Measurements from ENCODE around the gene VWA5A. TPM values are rescaled to one million over a fixed set of nuclear protein-coding genes. Genes with fewer than 3 reads are reported as not detected.

Gene VWA5A
- total RNA-seq, 1 donor from 2014 or later, result 37.9 TPM

DNA sequence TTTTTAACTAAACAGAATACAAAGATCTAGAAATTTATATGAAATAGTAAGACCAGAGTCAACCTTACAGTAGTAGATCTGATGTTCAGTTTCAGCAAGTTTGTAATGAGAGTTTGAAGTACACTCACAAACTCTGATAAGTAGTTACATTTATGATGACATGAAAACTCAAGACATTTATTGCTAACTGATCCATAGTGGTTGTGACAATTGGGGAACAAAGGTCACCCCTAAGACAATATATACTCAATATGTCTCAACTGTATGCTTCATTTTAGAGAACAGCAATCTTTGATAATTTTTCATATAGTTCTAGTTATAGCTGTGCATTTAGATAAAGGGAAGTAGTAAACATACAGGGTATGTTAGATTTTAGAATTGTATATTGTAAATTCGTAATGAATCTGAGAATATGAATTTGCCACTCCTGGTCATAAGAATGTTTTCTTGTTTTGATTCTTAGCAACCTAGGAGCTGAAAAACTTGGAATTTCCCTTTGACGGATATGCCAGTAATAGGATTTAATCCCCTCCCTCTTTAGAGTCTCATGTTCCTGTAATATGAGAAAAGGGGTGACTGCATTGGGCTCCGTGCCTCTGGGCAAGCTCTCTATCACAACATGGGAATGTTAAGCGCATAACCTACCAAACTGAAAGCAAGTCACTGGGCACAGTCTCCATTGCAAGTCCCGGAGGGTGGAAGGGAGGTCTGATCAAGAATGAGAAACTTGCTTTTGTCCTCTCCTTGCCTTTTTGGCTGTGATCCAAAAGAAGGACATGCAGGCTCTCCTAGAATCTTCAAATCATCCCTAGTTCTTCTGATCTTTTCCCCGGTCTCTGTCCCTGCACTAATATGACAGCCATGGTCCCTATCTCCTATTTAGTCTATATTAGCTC is 79.3 kb downstream of the VWA5A start:
- H3K27ac ChIP-seq, result peak overlapping the region; percentile 44

GRCh38 chr11:124195189-124195734 is 80.0 kb downstream of the VWA5A start:
- peak; percentile 83 to 84 for ATAC-seq
- TF ChIP-seq, protein P1, sequence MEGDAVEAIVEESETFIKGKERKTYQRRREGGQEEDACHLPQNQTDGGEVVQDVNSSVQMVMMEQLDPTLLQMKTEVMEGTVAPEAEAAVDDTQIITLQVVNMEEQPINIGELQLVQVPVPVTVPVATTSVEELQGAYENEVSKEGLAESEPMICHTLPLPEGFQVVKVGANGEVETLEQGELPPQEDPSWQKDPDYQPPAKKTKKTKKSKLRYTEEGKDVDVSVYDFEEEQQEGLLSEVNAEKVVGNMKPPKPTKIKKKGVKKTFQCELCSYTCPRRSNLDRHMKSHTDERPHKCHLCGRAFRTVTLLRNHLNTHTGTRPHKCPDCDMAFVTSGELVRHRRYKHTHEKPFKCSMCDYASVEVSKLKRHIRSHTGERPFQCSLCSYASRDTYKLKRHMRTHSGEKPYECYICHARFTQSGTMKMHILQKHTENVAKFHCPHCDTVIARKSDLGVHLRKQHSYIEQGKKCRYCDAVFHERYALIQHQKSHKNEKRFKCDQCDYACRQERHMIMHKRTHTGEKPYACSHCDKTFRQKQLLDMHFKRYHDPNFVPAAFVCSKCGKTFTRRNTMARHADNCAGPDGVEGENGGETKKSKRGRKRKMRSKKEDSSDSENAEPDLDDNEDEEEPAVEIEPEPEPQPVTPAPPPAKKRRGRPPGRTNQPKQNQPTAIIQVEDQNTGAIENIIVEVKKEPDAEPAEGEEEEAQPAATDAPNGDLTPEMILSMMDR (IDR thresholded peaks at IDR 0.05), result peak; percentile 65
- no peaks in the 10 kb centered on the region for H3K27me3 ChIP-seq (ENCODE audit: low read depth)
- no peaks in the 10 kb centered on the region for H3K36me3 ChIP-seq
- no peaks in the 10 kb centered on the region for H3K9me3 ChIP-seq
- DNase-seq, result no peak
- intact Hi-C loops (cut with DNase I), result loop anchor here (10.0 kb wide), 1 partner anchor 120 kb away; no protein-coding TSS in a partner anchor
- peak overlapping the region; percentile 44 for H3K27ac ChIP-seq
- H3K4me3 ChIP-seq, result no peak overlapping the region
- no peaks in the 10 kb centered on the region for H3K4me1 ChIP-seq

More for the DNA sequence above, 79.3 kb downstream of the VWA5A start:
- Histone ChIP-seq H3K9me3 (no peaks in the 10 kb centered on the region), H3K4me3 (no peak overlapping the region), H3K4me1 (no peaks in the 10 kb centered on the region), H3K36me3 (no peaks in the 10 kb centered on the region), H3K27me3 (ENCODE audit: low read depth) (no peaks in the 10 kb centered on the region)
- TF ChIP-seq, protein P1 (IDR thresholded peaks at IDR 0.05), result no peak
- ATAC-seq (peak; percentile 44 to 62), DNase-seq (no peak)
- intact Hi-C loops (cut with DNase I), result loop anchor here (10.0 kb wide), 1 partner anchor 120 kb away; no protein-coding TSS in a partner anchor

Other genes with a start within 250 kb of the VWA5A start
- gene TMEM225, start 229.8 kb upstream of the VWA5A start, total RNA-seq, result not detected
- gene OR8D4, start 213.3 kb upstream of the VWA5A start, total RNA-seq, result not detected
- gene OR4D5, start 175.8 kb upstream of the VWA5A start, total RNA-seq, result not detected
- not detected for gene OR6T1, start 171.6 kb upstream of the VWA5A start, total RNA-seq
- not detected for gene OR10S1, start 137.7 kb upstream of the VWA5A start, total RNA-seq
- gene OR10G6, start 120.3 kb upstream of the VWA5A start, total RNA-seq, result not detected
- not detected for gene OR10G4, start 102.5 kb upstream of the VWA5A start, total RNA-seq
- not detected for gene OR10G9, start 92.4 kb upstream of the VWA5A start, total RNA-seq
- gene OR10G8, start 88.7 kb upstream of the VWA5A start, total RNA-seq, result not detected
- not detected for gene OR10G7, start 74.1 kb upstream of the VWA5A start, total RNA-seq
- not detected for gene OR10D3, start 67.9 kb downstream of the VWA5A start, total RNA-seq
- not detected for gene OR8G1, start 125.6 kb downstream of the VWA5A start, total RNA-seq
- gene OR8G5, start 140.9 kb downstream of the VWA5A start, total RNA-seq, result 0.35 TPM
- gene OR8D1, start 198.5 kb downstream of the VWA5A start, total RNA-seq, result not detected
- not detected for gene OR8D2, start 204.7 kb downstream of the VWA5A start, total RNA-seq